ENCODE data around the gene ARID5A. TPM values are rescaled to one million over a fixed set of nuclear protein-coding genes. Genes with fewer than 3 reads are reported as not detected.

Gene ARID5A
- total and polyA plus RNA-seq, 2 of the 13 experiments (the other 11 are each of a cell fraction or from before 2014, with no cell fraction given), result 6.0 to 9.5 TPM

- TF ChIP-seq SNAPC2 (CRISPR knock-in tag; IDR thresholded peaks at IDR 0.05) (no peak), TAF15 (IDR thresholded peaks at IDR 0.05; ENCODE audit: low read depth, low read length, poor library complexity, severe bottlenecking) (no peak), ZNF879 (CRISPR knock-in tag; IDR thresholded peaks at IDR 0.05) (no peak)
These were observed 21.9 kb downstream of the ARID5A start (continued) for GRCh38 chr2:96558485-96558884.

- no peak overlapping the region for H3K4me2 ChIP-seq (ENCODE audit: low read depth, low read length)
- no peaks in the 10 kb centered on the region for H3K79me2 ChIP-seq (ENCODE audit: insufficient read depth, low read length)
- no peak overlapping the region for H2AFZ ChIP-seq (ENCODE audit: low read length)
- no peak for DNase-seq (ENCODE audit: low spot score)
- H3K9me3 ChIP-seq (ENCODE audit: low read length), result no peaks in the 10 kb centered on the region
- ChIA-PET POLR2A (no interaction called here), CTCF (ENCODE audit: low intra/inter-chr PET ratio, low total read pairs) (no interaction called here)
- no peak overlapping the region for H3K9ac ChIP-seq (ENCODE audit: insufficient read depth, low read depth, low read length)
- WGBS (ENCODE audit: low lambda C conversion rate), result 63% methylated on average over 4 of the region's 4 CpGs
- H3K4me1 ChIP-seq (ENCODE audit: insufficient read depth, low read length), result peaks cover 8% of the 10 kb centered on the region
- BruUV-seq (replicated peaks), result no TSS peak
- no peaks in the 10 kb centered on the region for H3K27me3 ChIP-seq (ENCODE audit: control insufficient read depth in 1 of 2, insufficient read depth in 2 of 2, low read length in 2 of 2)
- H3K27ac ChIP-seq (ENCODE audit: extremely low read length, insufficient read depth, low read length), result no peak overlapping the region
- ATAC-seq, result no peak
- no peaks in the 10 kb centered on the region for H3K36me3 ChIP-seq (replicated peaks in 1 of 2; ENCODE audit: control insufficient read depth in 1 of 2, insufficient read depth in 2 of 2, low read length in 2 of 2)
- no peak for FAIRE-seq
- H4K20me1 ChIP-seq (ENCODE audit: insufficient read depth, low read length), result no peaks in the 10 kb centered on the region
- intact Hi-C loops (cut with micrococcal nuclease; ENCODE audit: unreplicated experiment), result no loop called here
- H3K4me3 ChIP-seq (replicated peaks in 1 of 3; ENCODE audit: insufficient read depth in 1 of 3, low read depth in 2 of 3, low read length in 3 of 3), result no peak overlapping the region
- in situ Hi-C loops (cut with HindIII; ENCODE audit: extremely low pct_ligation_motif_present, low pct_unique_long_range_greater_than_20kb), result no loop called here
- TF ChIP-seq ZZZ3 (CRISPR knock-in tag; IDR thresholded peaks at IDR 0.05; ENCODE audit: borderline replicate concordance) (no peak), ZNF570 (CRISPR knock-in tag; IDR thresholded peaks at IDR 0.05; ENCODE audit: borderline replicate concordance) (no peak), GZF1 (CRISPR knock-in tag; IDR thresholded peaks at IDR 0.05) (no peak), NR2C2 (CRISPR knock-in tag; IDR thresholded peaks at IDR 0.05; ENCODE audit: borderline replicate concordance) (no peak), SRF (IDR thresholded peaks at IDR 0.05; ENCODE audit: low read depth, low read length) (no peak), ARNT (IDR thresholded peaks at IDR 0.05) (no peak), NFKB2 (CRISPR knock-in tag; IDR thresholded peaks at IDR 0.05; ENCODE audit: borderline replicate concordance) (no peak), CSRNP1 (CRISPR knock-in tag; IDR thresholded peaks at IDR 0.05) (no peak), ZHX2 (IDR thresholded peaks at IDR 0.05; ENCODE audit: low read depth) (no peak), ZHX2 (CRISPR knock-in tag; IDR thresholded peaks at IDR 0.05; ENCODE audit: borderline replicate concordance) (no peak), ARID3A (IDR thresholded peaks at IDR 0.05; ENCODE audit: low read depth, low read length) (no peak), ZKSCAN8 (CRISPR knock-in tag; IDR thresholded peaks at IDR 0.05; ENCODE audit: borderline replicate concordance) (no peak), MED13 (CRISPR knock-in tag; IDR thresholded peaks at IDR 0.05) (no peak)
These were observed 27.5 kb downstream of the ARID5A start for GRCh38 chr2:96564026-96564425.
